Activated T-helper 2 cell treated with anti-CD3 and anti-CD28 coated beads, Interferon-gamma antibody, Interleukin-2, Interleukin-4, amounts not matched to agents 10 μg/mL and 5 μg/mL and 100 μg/mL, durations not matched to agents 14 hours and 24 hours and 36 hours (primary cell): ENCODE data around the gene SPACA4. TPM values are rescaled to one million over a fixed set of nuclear protein-coding genes. Genes with fewer than 3 reads are reported as not detected.
A peak's percentile ranks its signal among the peaks of the same experiment; 100 is the strongest.
"Not testable (repeated sequence)": the region's sequence is repeated elsewhere in the genome, so short reads cannot be mapped to it uniquely, and the experiment has no call there.

ENCODE experiments used
- DNase-seq: peaks from one replicate; pipeline ENCODE4 v3.0.0; 2021; ENCODE audit warnings: low spot score
- H3K27ac Mint-ChIP-seq: one replicate; pipeline ENCODE4 v1.8.0; 2021; ENCODE audit warnings: mixed read lengths
- H3K27me3 Mint-ChIP-seq: one replicate; pipeline ENCODE4 v1.8.0; 2021; ENCODE audit warnings: low read depth, mixed read lengths
- H3K36me3 Mint-ChIP-seq: one replicate; pipeline ENCODE4 v1.8.0; 2021; ENCODE audit warnings: low read depth, mixed read lengths
- H3K4me1 Mint-ChIP-seq: one replicate; pipeline ENCODE4 v1.8.0; 2021; ENCODE audit warnings: low read depth, mixed read lengths
- H3K4me3 Mint-ChIP-seq: one replicate; pipeline ENCODE4 v1.8.0; 2021; ENCODE audit warnings: low read depth, mild to moderate bottlenecking, moderate library complexity, mixed read lengths
- H3K9me3 Mint-ChIP-seq: one replicate; pipeline ENCODE4 v1.8.0; 2021; ENCODE audit warnings: mixed read lengths
- intact Hi-C: fragments of 100-400 bp; cut with micrococcal nuclease; formaldehyde crosslinking; loops from one replicate; pipeline ENCODE4 v1.15.1; 2023
- total RNA-seq: library from RNA; stranded (reverse); gene quantifications from 2 replicates; pipeline ENCODE4 v1.2.3, GENCODE V29; 2022

Gene SPACA4
- total RNA-seq, 1 donor from 2014 or later: not detected

- Mint-ChIP-seq H3K9me3 (no peaks in the 10 kb centered on the region), H3K4me3 (no peak overlapping the region), H3K4me1 (peaks cover 25% of the 10 kb centered on the region), H3K36me3 (peaks cover 28% of the 10 kb centered on the region), H3K27me3 (no peaks in the 10 kb centered on the region), H3K27ac (no peak overlapping the region)
- no peak for DNase-seq
- intact Hi-C loops: no loop called here
Measured at GRCh38 chr19:48627865-48628314, 21.3 kb downstream of the SPACA4 start.

- Mint-ChIP-seq H3K9me3 (no peaks in the 10 kb centered on the region), H3K4me3 (no peak overlapping the region), H3K27ac (no peak overlapping the region), H3K4me1 (peaks cover 25% of the 10 kb centered on the region), H3K36me3 (peaks cover 22% of the 10 kb centered on the region), H3K27me3 (no peaks in the 10 kb centered on the region)
- no peak for DNase-seq
- intact Hi-C loops: no loop called here
Measured at GRCh38 chr19:48628486-48629296, 22.1 kb downstream of the SPACA4 start.

- Mint-ChIP-seq H3K4me1 (peaks cover 27% of the 10 kb centered on the region), H3K9me3 (no peaks in the 10 kb centered on the region), H3K27me3 (no peaks in the 10 kb centered on the region), H3K4me3 (no peak overlapping the region), H3K27ac (no peak overlapping the region), H3K36me3 (peaks cover 17% of the 10 kb centered on the region)
- intact Hi-C loops: no loop called here
- no peak for DNase-seq
Measured at GRCh38 chr19:48629297-48629598, 22.7 kb downstream of the SPACA4 start.

- no peak for DNase-seq
- Mint-ChIP-seq H3K27me3 (no peaks in the 10 kb centered on the region), H3K4me1 (peaks cover 27% of the 10 kb centered on the region), H3K36me3 (peaks cover 16% of the 10 kb centered on the region), H3K9me3 (no peaks in the 10 kb centered on the region), H3K4me3 (no peak overlapping the region), H3K27ac (no peak overlapping the region)
- intact Hi-C loops: loop anchor here (10.0 kb wide), 1 partner anchor 305 kb away; the partner anchor contains the start of gene EMP3
Measured at GRCh38 chr19:48629599-48630295, 23.2 kb downstream of the SPACA4 start.

GRCh38 chr19:48630296-48631063 lies 23.9 kb downstream of the SPACA4 start:
- no peak overlapping the region for H3K4me3 Mint-ChIP-seq
- no peaks in the 10 kb centered on the region for H3K9me3 Mint-ChIP-seq
- H3K27me3 Mint-ChIP-seq: no peaks in the 10 kb centered on the region
- intact Hi-C loops: loop anchor here (10.0 kb wide), 1 partner anchor 306 kb away; the partner anchor contains the start of gene EMP3
- peaks cover 16% of the 10 kb centered on the region for H3K36me3 Mint-ChIP-seq
- H3K4me1 Mint-ChIP-seq: peaks cover 27% of the 10 kb centered on the region
- DNase-seq: no peak
- H3K27ac Mint-ChIP-seq: no peak overlapping the region

GRCh38 chr19:48631225-48631624 lies 24.7 kb downstream of the SPACA4 start:
- Mint-ChIP-seq H3K27me3 (no peaks in the 10 kb centered on the region), H3K36me3 (peaks cover 16% of the 10 kb centered on the region), H3K27ac (no peak overlapping the region), H3K4me3 (no peak overlapping the region), H3K9me3 (no peaks in the 10 kb centered on the region), H3K4me1 (peaks cover 30% of the 10 kb centered on the region)
- DNase-seq: no peak
- intact Hi-C loops: loop anchor here (10.0 kb wide), 1 partner anchor 306 kb away; the partner anchor contains the start of gene EMP3

GRCh38 chr19:48632286-48632685 lies 25.7 kb downstream of the SPACA4 start:
- peaks cover 28% of the 10 kb centered on the region for H3K4me1 Mint-ChIP-seq
- not testable (repeated sequence) for H3K27ac Mint-ChIP-seq, H3K9me3 Mint-ChIP-seq, H3K4me3 Mint-ChIP-seq, H3K27me3 Mint-ChIP-seq, DNase-seq
- intact Hi-C loops: loop anchor here (10.0 kb wide), 1 partner anchor 307 kb away; the partner anchor contains the start of gene EMP3
- peaks cover 12% of the 10 kb centered on the region for H3K36me3 Mint-ChIP-seq

GRCh38 chr19:48632692-48633147 lies 26.2 kb downstream of the SPACA4 start:
- Mint-ChIP-seq H3K27ac (no peak overlapping the region), H3K9me3 (no peaks in the 10 kb centered on the region), H3K4me3 (no peak overlapping the region), H3K36me3 (peaks cover 12% of the 10 kb centered on the region), H3K27me3 (no peaks in the 10 kb centered on the region), H3K4me1 (peaks cover 28% of the 10 kb centered on the region)
- DNase-seq: no peak
- intact Hi-C loops: loop anchor here (10.0 kb wide), 1 partner anchor 308 kb away; the partner anchor contains the start of gene EMP3

GRCh38 chr19:48633148-48634035 lies 26.9 kb downstream of the SPACA4 start:
- Mint-ChIP-seq H3K4me3 (peak overlapping the region; percentile 73), H3K9me3 (no peaks in the 10 kb centered on the region)

GRCh38 chr19:48634036-48634342 lies 27.4 kb downstream of the SPACA4 start:
- no peaks in the 10 kb centered on the region for H3K9me3 Mint-ChIP-seq
- H3K27me3 Mint-ChIP-seq: no peaks in the 10 kb centered on the region
- H3K4me3 Mint-ChIP-seq: peak overlapping the region; percentile 73
- intact Hi-C loops: loop anchor here (1.0 to 10.0 kb wide), 2 partner anchors 10 to 309 kb away; partner anchors contain the start of gene EMP3
- peaks cover 34% of the 10 kb centered on the region for H3K4me1 Mint-ChIP-seq
- DNase-seq: no peak
- H3K36me3 Mint-ChIP-seq: peaks cover 12% of the 10 kb centered on the region
- peak overlapping the region; percentile 72 for H3K27ac Mint-ChIP-seq

More at GRCh38 chr19:48633148-48634035, 26.9 kb downstream of the SPACA4 start:
- Mint-ChIP-seq H3K36me3 (peaks cover 12% of the 10 kb centered on the region), H3K4me1 (peaks cover 31% of the 10 kb centered on the region), H3K27ac (peak overlapping the region; percentile 72), H3K27me3 (no peaks in the 10 kb centered on the region)
- DNase-seq: no peak
- intact Hi-C loops: loop anchor here (1.0 to 10.0 kb wide), 2 partner anchors 9 to 309 kb away; partner anchors contain the start of gene EMP3

- Mint-ChIP-seq H3K4me1 (peaks cover 34% of the 10 kb centered on the region), H3K36me3 (peaks cover 10% of the 10 kb centered on the region), H3K27ac (peak overlapping the region; percentile 76), H3K27me3 (no peaks in the 10 kb centered on the region), H3K9me3 (no peaks in the 10 kb centered on the region), H3K4me3 (peak overlapping the region; percentile 73)
- intact Hi-C loops: loop anchor here (1.0 to 10.0 kb wide), 3 partner anchors 10 to 483 kb away; partner anchors contain the start of genes C19orf73, EMP3 and PPFIA3
- peak; percentile 88 for DNase-seq
Measured at GRCh38 chr19:48634424-48635262, 28.1 kb downstream of the SPACA4 start.
